Stomach (tissue), 4 donors: Measurements from ENCODE around the gene CHST11.

Experiments
- CTCF ChIP-seq, 7 experiments: fragments of 450-650 bp in 4 of 7; fragments of 200-600 bp in 3 of 7; sonication (generic) in 3 of 7; IDR thresholded peaks; one replicate each; pipeline ENCODE4 v1.5.1; 2016 to 2019; ENCODE audit warnings: antibody characterized with exemption in 7 of 7, control low read depth in 2 of 7, mild to moderate bottlenecking in 1 of 7
- EP300 ChIP-seq: sonication (generic); formaldehyde crosslinking; IDR thresholded peaks from one replicate; pipeline ENCODE4 v1.6.1; 2017; ENCODE audit warnings: antibody characterized with exemption
- POLR2A ChIP-seq, 4 donors: fragments of 450-650 bp; IDR thresholded peaks; one replicate each; pipeline ENCODE4 v1.6.1; 2016; ENCODE audit warnings: antibody characterized with exemption in 4 of 4, control low read depth in 2 of 4, mild to moderate bottlenecking in 1 of 4, moderate library complexity in 1 of 4
- POLR2AphosphoS5 ChIP-seq, 3 donors: sonication (generic); formaldehyde crosslinking; IDR thresholded peaks; one replicate each; pipeline ENCODE4 v1.6.1; 2016; ENCODE audit warnings: antibody characterized with exemption in 3 of 3

GRCh38 chr12:104415342-104415980 lies 41.3 kb upstream of the CHST11 start:
- TF ChIP-seq CTCF (IDR thresholded peaks at IDR 0.05): no peak
- TF ChIP-seq POLR2A (IDR thresholded peaks at IDR 0.05): no peak
- no peak for TF ChIP-seq POLR2AphosphoS5 (IDR thresholded peaks at IDR 0.05)
- TF ChIP-seq EP300: no peak
